KMS-11 (cell line): Measurements from ENCODE around the gene PRCD.

Experiments
- H2AFZ ChIP-seq: fragments of 200-600 bp; sonication (generic); 2 replicates; pipeline ENCODE4 v1.6.1; 2016; ENCODE audit warnings: antibody characterized with exemption, mixed run types, low read depth
- H3K27ac ChIP-seq: fragments of 200-600 bp; sonication (generic); 2 replicates; pipeline ENCODE4 v1.6.1; 2016; ENCODE audit warnings: mild to moderate bottlenecking, mixed run types
- H3K27me3 ChIP-seq: fragments of 200-600 bp; sonication (generic); 2 replicates; pipeline ENCODE4 v1.6.1; 2017; ENCODE audit warnings: mild to moderate bottlenecking, low read depth, mixed run types, moderate library complexity; ENCODE audit not compliant: insufficient read depth
- H3K36me3 ChIP-seq: fragments of 200-600 bp; sonication (generic); 2 replicates; pipeline ENCODE4 v1.6.1; 2017; ENCODE audit warnings: mild to moderate bottlenecking, mixed run types; ENCODE audit not compliant: insufficient read depth
- H3K4me1 ChIP-seq: fragments of 200-600 bp; sonication (generic); 2 replicates; pipeline ENCODE4 v1.6.1; 2016; ENCODE audit warnings: mild to moderate bottlenecking, low read depth, mixed run types; ENCODE audit not compliant: poor library complexity, severe bottlenecking
- H3K4me2 ChIP-seq: fragments of 200-600 bp; sonication (generic); 2 replicates; pipeline ENCODE4 v1.7.0; 2016; ENCODE audit warnings: mild to moderate bottlenecking, mixed run types
- H3K4me3 ChIP-seq: fragments of 200-600 bp; sonication (generic); IDR thresholded peaks from 2 replicates; pipeline ENCODE4 v1.6.1; 2017; ENCODE audit warnings: low read depth, low read length, mixed read lengths; ENCODE audit not compliant: insufficient read depth
- H3K79me2 ChIP-seq: fragments of 200-600 bp; sonication (generic); 2 replicates; pipeline ENCODE4 v1.6.1; 2016; ENCODE audit warnings: low read depth, mixed run types; ENCODE audit not compliant: insufficient read depth
- H3K9ac ChIP-seq: fragments of 200-600 bp; sonication (generic); 2 replicates; pipeline ENCODE4 v1.6.1; 2016; ENCODE audit warnings: mild to moderate bottlenecking, mixed run types
- H4K20me1 ChIP-seq: fragments of 200-600 bp; sonication (generic); 2 replicates; pipeline ENCODE4 v1.6.1; 2016; ENCODE audit warnings: mild to moderate bottlenecking, mixed run types; ENCODE audit not compliant: insufficient read depth
- CTCF ChIP-seq: fragments of 200-600 bp; sonication (generic); conservative IDR thresholded peaks from 2 replicates; pipeline ENCODE4 v1.6.1; 2017; ENCODE audit warnings: low read depth, mild to moderate bottlenecking, antibody characterized with exemption, low read length, moderate library complexity, mixed read lengths

PRCD gene

GRCh38 chr17:76541739-76542454 lies 2.1 kb downstream of the PRCD start:
- Histone ChIP-seq H3K4me3 (no peak overlapping the region), H3K36me3 (no peaks in the 10 kb centered on the region), H3K9ac (no peak overlapping the region), H3K79me2 (no peaks in the 10 kb centered on the region), H3K27ac (no peak overlapping the region), H3K4me2 (no peak overlapping the region), H3K27me3 (peaks cover 31% of the 10 kb centered on the region), H4K20me1 (no peaks in the 10 kb centered on the region), H2AFZ (no peak overlapping the region), H3K4me1 (no peaks in the 10 kb centered on the region)
- no peak for TF ChIP-seq CTCF

DNA sequence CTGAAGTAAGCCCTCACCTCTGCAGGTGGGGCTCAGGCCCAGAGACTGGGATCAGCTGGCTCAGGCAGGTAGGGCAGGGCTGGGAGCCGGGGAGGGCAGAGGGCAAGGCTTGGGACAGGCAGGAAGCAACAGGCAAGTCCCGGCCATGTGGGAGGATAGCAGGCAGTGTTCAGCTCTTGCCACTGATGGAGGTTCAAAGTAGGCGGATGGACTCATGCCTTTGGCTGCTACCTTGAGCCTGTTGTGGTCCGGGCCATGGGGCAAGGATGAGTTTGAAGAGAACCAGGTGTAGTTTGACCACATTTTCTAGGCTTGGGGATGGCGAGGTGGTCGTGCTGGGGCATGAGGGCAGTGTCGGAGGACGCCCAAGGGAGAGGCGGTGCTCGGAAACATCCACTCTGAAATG lies 2.7 kb downstream of the PRCD start:
- no peak overlapping the region for H3K4me2 ChIP-seq
- no peaks in the 10 kb centered on the region for H4K20me1 ChIP-seq
- H3K4me1 ChIP-seq, result no peaks in the 10 kb centered on the region
- H2AFZ ChIP-seq, result no peak overlapping the region
- no peak overlapping the region for H3K4me3 ChIP-seq
- peaks cover 31% of the 10 kb centered on the region for H3K27me3 ChIP-seq
- TF ChIP-seq CTCF, result no peak
- no peak overlapping the region for H3K27ac ChIP-seq
- no peak overlapping the region for H3K9ac ChIP-seq
- no peaks in the 10 kb centered on the region for H3K79me2 ChIP-seq
- H3K36me3 ChIP-seq, result no peaks in the 10 kb centered on the region

GRCh38 chr17:76542984-76543383 lies 3.1 kb downstream of the PRCD start:
- no peaks in the 10 kb centered on the region for H3K4me1 ChIP-seq
- H4K20me1 ChIP-seq, result no peaks in the 10 kb centered on the region
- H3K4me2 ChIP-seq, result no peak overlapping the region
- H3K9ac ChIP-seq, result no peak overlapping the region
- no peak overlapping the region for H3K4me3 ChIP-seq
- no peaks in the 10 kb centered on the region for H3K36me3 ChIP-seq
- H2AFZ ChIP-seq, result no peak overlapping the region
- peaks cover 31% of the 10 kb centered on the region for H3K27me3 ChIP-seq
- H3K27ac ChIP-seq, result no peak overlapping the region
- no peaks in the 10 kb centered on the region for H3K79me2 ChIP-seq
- TF ChIP-seq CTCF, result no peak

DNA sequence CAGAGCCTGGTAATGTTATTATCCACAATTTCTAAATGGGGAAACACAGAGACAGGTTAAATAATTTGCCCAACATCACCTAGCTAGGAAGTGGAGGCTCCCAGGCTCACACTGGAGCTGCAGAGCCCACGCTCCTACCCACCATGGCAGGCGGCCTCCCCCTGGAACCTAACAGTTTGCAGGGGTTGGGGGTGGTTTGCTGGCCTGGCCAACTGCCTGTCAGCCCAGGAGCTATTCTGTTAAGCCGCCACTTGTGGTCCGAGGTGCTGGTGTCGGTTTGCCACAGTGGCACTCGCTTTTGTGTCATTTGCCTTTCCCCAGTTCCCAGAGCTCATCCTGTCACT lies 3.6 kb downstream of the PRCD start:
- Histone ChIP-seq H3K9ac (no peak overlapping the region), H3K36me3 (no peaks in the 10 kb centered on the region), H4K20me1 (no peaks in the 10 kb centered on the region), H3K27ac (no peak overlapping the region), H3K79me2 (no peaks in the 10 kb centered on the region), H3K27me3 (peaks cover 31% of the 10 kb centered on the region), H2AFZ (no peak overlapping the region), H3K4me2 (no peak overlapping the region), H3K4me3 (no peak overlapping the region), H3K4me1 (no peaks in the 10 kb centered on the region)
- TF ChIP-seq CTCF, result no peak
